HL-60 (cell line): ENCODE data around the gene LEP.

Source experiments
- CTCF ChIP-seq: IDR thresholded peaks from one replicate; pipeline ENCODE4 v1.5.1; 2011; ENCODE audit warnings: low read length, control low read depth, inconsistent platforms; ENCODE audit not compliant: insufficient read depth
- GABPA ChIP-seq: IDR thresholded peaks from 2 replicates; pipeline ENCODE4 v1.6.1; 2012; ENCODE audit warnings: low read depth
- POLR2AphosphoS5 ChIP-seq: IDR thresholded peaks from 2 replicates; pipeline ENCODE4 v1.6.1; 2012; ENCODE audit warnings: low read depth
- REST ChIP-seq: IDR thresholded peaks from 2 replicates; pipeline ENCODE4 v1.6.1; 2012; ENCODE audit warnings: low read depth; ENCODE audit not compliant: insufficient replicate concordance
- SPI1 ChIP-seq: IDR thresholded peaks from 2 replicates; pipeline ENCODE4 v1.6.1; 2012; ENCODE audit warnings: low read depth, mild to moderate bottlenecking, borderline replicate concordance

GRCh38 chr7:128266883-128267594, 26.0 kb downstream of the LEP start:
- TF ChIP-seq CTCF (no peak), REST (no peak), GABPA (no peak), POLR2AphosphoS5 (no peak), SPI1 (no peak)
